Measurements from ENCODE around the gene WNT2B.

DNA sequence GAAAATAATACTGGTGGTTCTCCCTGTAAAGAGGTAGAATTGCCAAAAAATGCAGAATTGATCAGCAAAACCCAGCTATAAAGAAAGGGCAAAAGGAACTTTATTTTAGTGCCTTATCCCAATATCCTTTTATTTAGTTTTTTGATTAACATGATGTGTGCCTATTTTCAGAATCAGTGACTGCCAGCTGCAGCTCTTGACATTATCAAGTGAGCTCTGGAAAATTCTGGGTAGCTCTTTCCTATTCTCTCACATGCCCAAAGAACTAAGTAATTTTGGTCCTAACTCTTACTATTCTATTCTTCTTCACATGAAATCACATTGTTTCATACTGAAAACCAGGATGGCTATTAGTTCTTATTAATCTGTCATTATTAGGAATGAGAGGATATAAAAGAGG is 22.1 kb downstream of the WNT2B start:
- TF ChIP-seq, protein P1, sequence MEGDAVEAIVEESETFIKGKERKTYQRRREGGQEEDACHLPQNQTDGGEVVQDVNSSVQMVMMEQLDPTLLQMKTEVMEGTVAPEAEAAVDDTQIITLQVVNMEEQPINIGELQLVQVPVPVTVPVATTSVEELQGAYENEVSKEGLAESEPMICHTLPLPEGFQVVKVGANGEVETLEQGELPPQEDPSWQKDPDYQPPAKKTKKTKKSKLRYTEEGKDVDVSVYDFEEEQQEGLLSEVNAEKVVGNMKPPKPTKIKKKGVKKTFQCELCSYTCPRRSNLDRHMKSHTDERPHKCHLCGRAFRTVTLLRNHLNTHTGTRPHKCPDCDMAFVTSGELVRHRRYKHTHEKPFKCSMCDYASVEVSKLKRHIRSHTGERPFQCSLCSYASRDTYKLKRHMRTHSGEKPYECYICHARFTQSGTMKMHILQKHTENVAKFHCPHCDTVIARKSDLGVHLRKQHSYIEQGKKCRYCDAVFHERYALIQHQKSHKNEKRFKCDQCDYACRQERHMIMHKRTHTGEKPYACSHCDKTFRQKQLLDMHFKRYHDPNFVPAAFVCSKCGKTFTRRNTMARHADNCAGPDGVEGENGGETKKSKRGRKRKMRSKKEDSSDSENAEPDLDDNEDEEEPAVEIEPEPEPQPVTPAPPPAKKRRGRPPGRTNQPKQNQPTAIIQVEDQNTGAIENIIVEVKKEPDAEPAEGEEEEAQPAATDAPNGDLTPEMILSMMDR (IDR thresholded peaks at IDR 0.05): no peak
- no peak for TF ChIP-seq ZNF423 (CRISPR knock-in tag; IDR thresholded peaks at IDR 0.05)
- TF ChIP-seq TEAD4 (CRISPR knock-in tag; IDR thresholded peaks at IDR 0.05): no peak

All from WTC11 (cell line).